AG09309 (cell line): ENCODE measurements around the gene GPR132.
"Not testable (repeated sequence)": the region's sequence is repeated elsewhere in the genome, so short reads cannot be mapped to it uniquely, and the experiment has no call there.

ENCODE experiments used
- DNase-seq: peaks from one replicate; pipeline ENCODE4 v3.0.0-alpha.2; 2010; ENCODE audit warnings: low read depth
- H3K4me3 ChIP-seq: 2 replicates; pipeline ENCODE4 v1.5.1; 2011; ENCODE audit warnings: mild to moderate bottlenecking, low read depth, low read length, moderate library complexity; ENCODE audit not compliant: control insufficient read depth
- TF ChIP-seq, protein P1 (sequence below): IDR thresholded peaks from 2 replicates; pipeline ENCODE4 v1.5.1; 2011; ENCODE audit warnings: mild to moderate bottlenecking, low read depth, low read length, inconsistent platforms; ENCODE audit not compliant: insufficient read depth, control insufficient read depth; ENCODE audit errors: missing control alignments

Gene GPR132

GRCh38 chr14:105083926-105084685 is 18.9 kb upstream of the GPR132 start:
- TF ChIP-seq, protein P1, sequence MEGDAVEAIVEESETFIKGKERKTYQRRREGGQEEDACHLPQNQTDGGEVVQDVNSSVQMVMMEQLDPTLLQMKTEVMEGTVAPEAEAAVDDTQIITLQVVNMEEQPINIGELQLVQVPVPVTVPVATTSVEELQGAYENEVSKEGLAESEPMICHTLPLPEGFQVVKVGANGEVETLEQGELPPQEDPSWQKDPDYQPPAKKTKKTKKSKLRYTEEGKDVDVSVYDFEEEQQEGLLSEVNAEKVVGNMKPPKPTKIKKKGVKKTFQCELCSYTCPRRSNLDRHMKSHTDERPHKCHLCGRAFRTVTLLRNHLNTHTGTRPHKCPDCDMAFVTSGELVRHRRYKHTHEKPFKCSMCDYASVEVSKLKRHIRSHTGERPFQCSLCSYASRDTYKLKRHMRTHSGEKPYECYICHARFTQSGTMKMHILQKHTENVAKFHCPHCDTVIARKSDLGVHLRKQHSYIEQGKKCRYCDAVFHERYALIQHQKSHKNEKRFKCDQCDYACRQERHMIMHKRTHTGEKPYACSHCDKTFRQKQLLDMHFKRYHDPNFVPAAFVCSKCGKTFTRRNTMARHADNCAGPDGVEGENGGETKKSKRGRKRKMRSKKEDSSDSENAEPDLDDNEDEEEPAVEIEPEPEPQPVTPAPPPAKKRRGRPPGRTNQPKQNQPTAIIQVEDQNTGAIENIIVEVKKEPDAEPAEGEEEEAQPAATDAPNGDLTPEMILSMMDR, result no peak
- H3K4me3 ChIP-seq, result no peak overlapping the region
- no peak for DNase-seq

GRCh38 chr14:105082703-105083102 is 17.5 kb upstream of the GPR132 start:
- H3K4me3 ChIP-seq, result no peak overlapping the region
- no peak for DNase-seq
- TF ChIP-seq, protein P1, result no peak

GRCh38 chr14:105081473-105081872 is 16.2 kb upstream of the GPR132 start:
- H3K4me3 ChIP-seq, DNase-seq: not testable (repeated sequence)

GRCh38 chr14:105080161-105080560 is 14.9 kb upstream of the GPR132 start:
- H3K4me3 ChIP-seq, result no peak overlapping the region
- TF ChIP-seq, protein P1, result no peak
- DNase-seq, result no peak

- H3K4me3 ChIP-seq, result no peak overlapping the region
- TF ChIP-seq, protein P1, result no peak
- no peak for DNase-seq
Measured at GRCh38 chr14:105078294-105078693, 13.1 kb upstream of the GPR132 start.

DNA sequence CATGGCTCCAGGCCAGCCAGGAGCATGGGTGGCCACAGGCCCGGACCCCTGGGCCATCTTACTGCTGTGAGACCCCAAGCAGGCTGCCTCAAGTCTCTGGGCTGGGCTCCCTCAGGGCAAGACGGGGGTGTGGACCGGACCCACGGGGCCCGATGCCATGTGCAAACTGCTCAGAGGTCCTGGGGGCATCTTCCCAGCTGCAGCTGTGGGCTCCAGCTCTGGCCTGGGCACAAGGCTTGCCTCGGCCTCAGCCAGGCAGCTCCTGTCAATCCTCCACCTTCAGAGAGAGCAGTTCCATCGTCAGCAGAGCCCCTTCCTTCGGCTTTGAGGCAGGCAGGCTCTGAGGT is 12.4 kb upstream of the GPR132 start:
- DNase-seq, result no peak
- TF ChIP-seq, protein P1, result no peak
- H3K4me3 ChIP-seq, result no peak overlapping the region

- TF ChIP-seq, protein P1, result no peak
- no peak overlapping the region for H3K4me3 ChIP-seq
- DNase-seq, result no peak
Measured at GRCh38 chr14:105076805-105077648, 11.8 kb upstream of the GPR132 start.
